Kidney glomerular epithelial cell (primary cell): ENCODE data around the gene GRK1.

ENCODE experiments used
- DNase-seq: peaks from one replicate; lab custom pipeline; 2025; lab: John Stamatoyannopoulos, UW

Gene GRK1

GRCh38 chr13:113650275-113650674, 16.7 kb upstream of the GRK1 start:
- no peak for DNase-seq

GRCh38 chr13:113650731-113651148, 16.3 kb upstream of the GRK1 start:
- DNase-seq: no peak

GRCh38 chr13:113651511-113652403, 15.3 kb upstream of the GRK1 start:
- DNase-seq: no peak

GRCh38 chr13:113652404-113653263, 14.4 kb upstream of the GRK1 start:
- no peak for DNase-seq

GRCh38 chr13:113653264-113654174, 13.5 kb upstream of the GRK1 start:
- DNase-seq: no peak

- DNase-seq: no peak
Measured at GRCh38 chr13:113654175-113654560, 12.9 kb upstream of the GRK1 start.

GRCh38 chr13:113654591-113655345, 12.3 kb upstream of the GRK1 start:
- DNase-seq: no peak

GRCh38 chr13:113655346-113656002, 11.5 kb upstream of the GRK1 start:
- peak; percentile 9 for DNase-seq

GRCh38 chr13:113656003-113656588, 10.9 kb upstream of the GRK1 start:
- no peak for DNase-seq

GRCh38 chr13:113656831-113657671, 10.0 kb upstream of the GRK1 start:
- DNase-seq: no peak

- DNase-seq: no peak
Measured at GRCh38 chr13:113657851-113658741, 8.9 kb upstream of the GRK1 start, which contains the start of gene ATP4B. Gene ATP4B, minus strand, starts transcription at chr13:113658198. Its CDS starts 54 bp downstream, at chr13:113658144.

- no peak for DNase-seq
Measured at GRCh38 chr13:113658836-113659235, 8.2 kb upstream of the GRK1 start.

GRCh38 chr13:113659337-113659736, 7.7 kb upstream of the GRK1 start:
- DNase-seq: no peak

- DNase-seq: no peak
Measured at GRCh38 chr13:113660066-113660465, 7.0 kb upstream of the GRK1 start.

GRCh38 chr13:113661509-113661908, 5.5 kb upstream of the GRK1 start:
- no peak for DNase-seq

- no peak for DNase-seq
Measured at GRCh38 chr13:113663934-113664333, 3.1 kb upstream of the GRK1 start.

GRCh38 chr13:113664751-113665596, 2.0 kb upstream of the GRK1 start:
- no peak for DNase-seq
